HT-29 (cell line): ENCODE results near the gene ACCSL. TPM values are rescaled to one million over a fixed set of nuclear protein-coding genes. Genes with fewer than 3 reads are reported as not detected.

ENCODE experiments used
- DNase-seq: peaks from one replicate; pipeline ENCODE4 v3.0.0-alpha.2; 2015; ENCODE audit warnings: low spot score
- total RNA-seq: library from RNA; depleted of rRNA; stranded (reverse); fragments of >200 nt; shearing (Covaris generic); gene quantifications from 2 replicates; pipeline ENCODE4 v1.2.3, GENCODE V29; 2014; rRNA removed

ACCSL gene
- total RNA-seq, 1 experiment from 2014 or later: not detected

GRCh38 chr11:44096360-44097185 lies 48.8 kb downstream of the ACCSL start:
- DNase-seq: peak; percentile 34

- DNase-seq: no peak
These were observed 50.0 kb downstream of the ACCSL start for GRCh38 chr11:44097821-44098220.

GRCh38 chr11:44101098-44101497 lies 53.3 kb downstream of the ACCSL start:
- DNase-seq: no peak

- DNase-seq: peak; percentile 16
These were observed 56.9 kb downstream of the ACCSL start for GRCh38 chr11:44104481-44105294.

- DNase-seq: no peak
These were observed 60.5 kb downstream of the ACCSL start for GRCh38 chr11:44108260-44108659.

Other genes starting within 250 kb of the ACCSL start
- 34.9 and 36.1 TPM in 2 replicates for gene ALKBH3, start 167.2 kb upstream of the ACCSL start, total RNA-seq
- gene C11orf96, start 105.3 kb upstream of the ACCSL start, total RNA-seq: not detected in 2 replicates
- 14.2 and 18.5 TPM in 2 replicates for gene ACCS, start 18.3 kb downstream of the ACCSL start, total RNA-seq
- 61.5 and 66.2 TPM in 2 replicates for gene EXT2, start 47.7 kb downstream of the ACCSL start, total RNA-seq